K562 (cell line): Measurements from ENCODE around the gene CAMK2G. TPM values are rescaled to one million over a fixed set of nuclear protein-coding genes. Genes with fewer than 3 reads are reported as not detected.

Source experiments
- ATF7 ChIP-seq: fragments of 450-650 bp; IDR thresholded peaks from 2 replicates; pipeline ENCODE4 v1.7.1; 2014; ENCODE audit warnings: mild to moderate bottlenecking, moderate library complexity
- BMI1 ChIP-seq: fragments of 150-350 bp; IDR thresholded peaks from 2 replicates; pipeline ENCODE4 v1.6.1; 2014; ENCODE audit warnings: low read length
- ETS2 ChIP-seq: IDR thresholded peaks from 2 replicates; pipeline ENCODE4 v1.6.1; 2016; ENCODE audit warnings: borderline replicate concordance, missing genetic modification characterization, mild to moderate bottlenecking, moderate library complexity, missing compliant biosample characterization; ENCODE audit not compliant: poor library complexity, severe bottlenecking
- L3MBTL2 ChIP-seq: fragments of 450-650 bp; IDR thresholded peaks from 2 replicates; pipeline ENCODE4 v1.6.1; 2016; ENCODE audit warnings: mild to moderate bottlenecking, moderate library complexity
- LEF1 ChIP-seq: fragments of 450-650 bp; IDR thresholded peaks from 2 replicates; pipeline ENCODE4 v1.6.1; 2016; ENCODE audit warnings: mild to moderate bottlenecking
- MGA ChIP-seq: fragments of 450-650 bp; IDR thresholded peaks from 2 replicates; pipeline ENCODE4 v1.6.1; 2016; ENCODE audit warnings: mild to moderate bottlenecking, moderate library complexity
- RFX1 ChIP-seq: fragments of 450-650 bp; IDR thresholded peaks from 2 replicates; pipeline ENCODE4 v1.6.1; 2016; ENCODE audit warnings: mild to moderate bottlenecking, moderate library complexity
- SUPT5H ChIP-seq: fragments of 450-650 bp; IDR thresholded peaks from 2 replicates; pipeline ENCODE4 v1.6.1; 2016
- TRIM24 ChIP-seq, 2 experiments: fragments of 450-650 bp; IDR thresholded peaks; 2 replicates each; pipeline ENCODE4 v1.6.1; 2016
- ZFPM2 ChIP-seq: fragments of 250-450 bp; sonication (Bioruptor Pico); IDR thresholded peaks from 2 replicates; pipeline ENCODE4 v1.5.1; 2022; ENCODE audit warnings: mild to moderate bottlenecking
- ZNF263 ChIP-seq: sonication (generic); formaldehyde crosslinking; IDR thresholded peaks from 2 replicates; pipeline ENCODE4 v1.8.0; 2022; ENCODE audit warnings: mild to moderate bottlenecking, missing genetic modification reagents, borderline replicate concordance
- ZNF347 ChIP-seq: fragments of 450-650 bp; formaldehyde crosslinking; IDR thresholded peaks from 2 replicates; pipeline ENCODE4 v1.4.0; 2020; ENCODE audit warnings: low read depth, mild to moderate bottlenecking, moderate library complexity
- ZNF57 ChIP-seq: fragments of 450-650 bp; formaldehyde crosslinking; IDR thresholded peaks from 2 replicates; pipeline ENCODE4 v1.4.0; 2020; ENCODE audit warnings: mild to moderate bottlenecking, moderate library complexity
- ZNF592 ChIP-seq: fragments of 450-650 bp; IDR thresholded peaks from 2 replicates; pipeline ENCODE4 v1.6.1; 2017; ENCODE audit warnings: antibody characterized with exemption, mild to moderate bottlenecking
- polyA plus RNA-seq, 8 experiments: library from polyadenylated mRNA; depleted of rRNA in 4 of 8; stranded (reverse) in 5 of 8; unstranded in 3 of 8; fragments of >200 nt; fragmentation: Nextera tagmentation in 2 of 8; fragmentation: Illumina TruSeq in 1 of 8; extraction: Ambion mirVana in 2 of 8; extraction: Trizol in 1 of 8; gene quantifications; 2 replicates each; pipeline versions ENCODE4 v1.2.1 to v1.2.3, GENCODE V29; 2011 to 2014; ENCODE audit warnings: inconsistent platforms in 1 of 8, missing spikeins in 1 of 8
- total RNA-seq, 7 experiments: library from RNA; depleted of rRNA in 6 of 7; stranded (reverse); fragments of >200 nt in 6 of 7; fragmentation: Illumina TruSeq in 2 of 7; extraction: Trizol in 2 of 7; gene quantifications; 2 replicates each; pipeline versions ENCODE4 v1.2.1 to v1.2.3, GENCODE V29; 2011 to 2021; ENCODE audit warnings: low replicate concordance in 1 of 7

The CAMK2G gene
- total and polyA plus RNA-seq, 9 of the 15 experiments (the other 6 are each of a cell fraction or from before 2014, with no cell fraction given) = 9.0 to 37.9 (median 32.6) TPM

- TF ChIP-seq ZNF592 = no peak
- no peak for TF ChIP-seq SUPT5H
- TF ChIP-seq ATF7 = 0 out of 2 replicates have a peak, but pooled peaks have one; percentile 15
- peak in 1 of 2 experiments; percentile 25; a peak in 1 of 4 replicates for TF ChIP-seq TRIM24 (IDR thresholded peaks at IDR 0.05)
- TF ChIP-seq ZNF347 (CRISPR knock-in tag) = no peak
- no peak for TF ChIP-seq ZNF263
- no peak for TF ChIP-seq RFX1
- no peak for TF ChIP-seq ETS2 (tag)
- no peak for TF ChIP-seq BMI1
- TF ChIP-seq ZNF57 (CRISPR knock-in tag) = no peak
- TF ChIP-seq L3MBTL2 = peak; percentile 44; the same call in 1 of the 2 replicates
- TF ChIP-seq ZFPM2 (CRISPR knock-in tag) = no peak
- no peak for TF ChIP-seq LEF1
- TF ChIP-seq MGA = peak; percentile 24; the same call in 1 of the 2 replicates
Observed at GRCh38 chr10:73892310-73893030, 18.1 kb upstream of the CAMK2G start (continued).
